PC-9 (cell line): Measurements from ENCODE around the gene C22orf42. TPM values are rescaled to one million over a fixed set of nuclear protein-coding genes. Genes with fewer than 3 reads are reported as not detected.
"Not testable (repeated sequence)": the region's sequence is repeated elsewhere in the genome, so short reads cannot be mapped to it uniquely, and the experiment has no call there.

Source experiments
- BruUV-seq: library from RNA; stranded (reverse); fragments of 400-500 nt; replicated peaks from 2 replicates; lab custom pipeline; 2021; lab: Mats Ljungman, UMichigan
- CTCF ChIA-PET: fragments of 300-600 bp; sonication (Branson Sonifier 250); formaldehyde crosslinking; loops from one replicate; lab custom pipeline; 2022; ENCODE audit warnings: antibody characterized with exemption; lab: Charles Lee
- POLR2A ChIA-PET: fragments of 300-600 bp; sonication (Branson Sonifier 250); formaldehyde crosslinking; loops from one replicate; lab custom pipeline; 2022; ENCODE audit warnings: antibody characterized with exemption; ENCODE audit not compliant: unreplicated experiment; lab: Charles Lee
- DNase-seq, 2 experiments: peaks; one replicate each; pipeline versions ENCODE4 v3.0.0 to v3.0.0-alpha.2; 2015 to 2022; ENCODE audit warnings: mixed read lengths in 1 of 2
- H2AFZ ChIP-seq: fragments of 200-600 bp; sonication (generic); 2 replicates; pipeline ENCODE4 v1.8.1; 2017; ENCODE audit warnings: antibody characterized with exemption
- H3F3A ChIP-seq: fragments of 200-600 bp; sonication (generic); 2 replicates; pipeline ENCODE4 v1.8.1; 2017; ENCODE audit warnings: antibody characterized with exemption, mild to moderate bottlenecking, low read depth; ENCODE audit not compliant: insufficient read depth
- H3K27ac ChIP-seq: fragments of 200-600 bp; sonication (generic); 2 replicates; pipeline ENCODE4 v1.6.1; 2016; ENCODE audit warnings: mixed run types
- H3K27me3 ChIP-seq: fragments of 200-600 bp; sonication (generic); 2 replicates; pipeline ENCODE4 v1.6.1; 2016; ENCODE audit warnings: low read depth, mixed run types; ENCODE audit not compliant: insufficient read depth
- H3K36me3 ChIP-seq: fragments of 200-600 bp; sonication (generic); 2 replicates; pipeline ENCODE4 v1.6.1; 2016; ENCODE audit warnings: low read depth, mixed run types
- H3K4me1 ChIP-seq: fragments of 200-600 bp; sonication (generic); replicated peaks from 2 replicates; pipeline ENCODE4 v1.6.1; 2016; ENCODE audit warnings: mixed run types; ENCODE audit not compliant: insufficient read depth
- H3K4me2 ChIP-seq: fragments of 200-600 bp; sonication (generic); 2 replicates; pipeline ENCODE4 v1.6.1; 2017; ENCODE audit warnings: mixed run types
- H3K4me3 ChIP-seq: fragments of 200-600 bp; sonication (generic); 2 replicates; pipeline ENCODE4 v1.6.1; 2016; ENCODE audit warnings: mixed run types
- H3K79me2 ChIP-seq: fragments of 200-600 bp; sonication (generic); 2 replicates; pipeline ENCODE4 v1.6.1; 2017; ENCODE audit warnings: low read depth, mixed run types
- H3K9me2 ChIP-seq: fragments of 200-600 bp; sonication (generic); 2 replicates; pipeline ENCODE4 v1.8.1; 2017; ENCODE audit warnings: mild to moderate bottlenecking; ENCODE audit not compliant: insufficient read depth
- H3K9me3 ChIP-seq: fragments of 200-600 bp; sonication (generic); 2 replicates; pipeline ENCODE4 v1.8.1; 2016; ENCODE audit warnings: low read depth; ENCODE audit not compliant: insufficient read depth
- H4K20me1 ChIP-seq: fragments of 200-600 bp; sonication (generic); 2 replicates; pipeline ENCODE4 v1.8.1; 2017; ENCODE audit not compliant: insufficient read depth
- CTCF ChIP-seq: fragments of 200-600 bp; sonication (generic); conservative IDR thresholded peaks from 2 replicates; pipeline ENCODE4 v1.6.1; 2017; ENCODE audit warnings: mixed run types, antibody characterized with exemption, mild to moderate bottlenecking, moderate library complexity
- EZH2 ChIP-seq: fragments of 200-600 bp; sonication (generic); IDR thresholded peaks from 2 replicates; pipeline ENCODE4 v1.8.0; 2017; ENCODE audit warnings: antibody characterized with exemption, low read depth
- intact Hi-C: fragments of 100-400 bp; cut with micrococcal nuclease; formaldehyde crosslinking; loops from one replicate; pipeline ENCODE4 v1.10.0; 2022; ENCODE audit not compliant: unreplicated experiment
- total RNA-seq: library from RNA; stranded (reverse); gene quantifications from 2 replicates; pipeline ENCODE4 v1.2.3, GENCODE V29; 2021

The C22orf42 gene
- total RNA-seq, 1 experiment from 2014 or later: not detected

GRCh38 chr22:32136881-32137280 is 22.2 kb downstream of the C22orf42 start:
- H3K79me2 ChIP-seq, H3K36me3 ChIP-seq, H3K4me3 ChIP-seq, BruUV-seq, H3K9me3 ChIP-seq, CTCF ChIA-PET, DNase-seq, H4K20me1 ChIP-seq, H3K27ac ChIP-seq, POLR2A ChIA-PET, H2AFZ ChIP-seq, H3K27me3 ChIP-seq, H3K9me2 ChIP-seq: not testable (repeated sequence)
- Histone ChIP-seq H3F3A (peaks cover 15% of the 10 kb centered on the region; the same call in 1 of the 2 replicates), H3K4me2 (0 out of 2 replicates have a peak overlapping the region, but pooled peaks have one; percentile 29), H3K4me1 (peaks cover 34% of the 10 kb centered on the region)
- intact Hi-C loops: loop anchor here (2.0 kb wide), 1 partner anchor 86 kb away; no protein-coding TSS in a partner anchor

- H3K36me3 ChIP-seq, H3K27me3 ChIP-seq, H4K20me1 ChIP-seq, H3K4me3 ChIP-seq, POLR2A ChIA-PET, H3K79me2 ChIP-seq, H2AFZ ChIP-seq, CTCF ChIA-PET, H3K9me2 ChIP-seq, BruUV-seq, H3K9me3 ChIP-seq, H3K27ac ChIP-seq: not testable (repeated sequence)
- Histone ChIP-seq H3K4me1 (peaks cover 34% of the 10 kb centered on the region), H3K4me2 (peak overlapping the region; percentile 29), H3F3A (peaks cover 15% of the 10 kb centered on the region; the same call in 1 of the 2 replicates)
- peak; percentile 60 to 92 for DNase-seq
- intact Hi-C loops: loop anchor here (2.0 kb wide), 1 partner anchor 85 kb away; no protein-coding TSS in a partner anchor
These were observed 23.1 kb downstream of the C22orf42 start for GRCh38 chr22:32135958-32136357.

- H3K27ac ChIP-seq, H3K4me3 ChIP-seq, CTCF ChIA-PET, BruUV-seq, POLR2A ChIA-PET, intact Hi-C loops, H4K20me1 ChIP-seq, H2AFZ ChIP-seq, H3K4me2 ChIP-seq, DNase-seq, H3K79me2 ChIP-seq, H3K27me3 ChIP-seq, H3K9me2 ChIP-seq, H3K9me3 ChIP-seq, H3K36me3 ChIP-seq: not testable (repeated sequence)
- Histone ChIP-seq H3F3A (peaks cover 15% of the 10 kb centered on the region; the same call in 1 of the 2 replicates), H3K4me1 (peaks cover 34% of the 10 kb centered on the region)
These were observed 24.3 kb downstream of the C22orf42 start for GRCh38 chr22:32134796-32135195.

- Histone ChIP-seq H3K27me3 (0 out of 2 replicates have a peak, but pooled peaks cover 8% of the 10 kb centered on the region), H3K79me2 (no peaks in the 10 kb centered on the region), H3K4me3 (no peak overlapping the region), H3K9me2 (no peaks in the 10 kb centered on the region), H4K20me1 (no peaks in the 10 kb centered on the region), H3F3A (peaks cover 11% of the 10 kb centered on the region; the same call in 1 of the 2 replicates), H3K4me1 (peaks cover 20% of the 10 kb centered on the region), H2AFZ (no peak overlapping the region), H3K9me3 (no peaks in the 10 kb centered on the region), H3K27ac (no peak overlapping the region), H3K36me3 (no peaks in the 10 kb centered on the region), H3K4me2 (no peak overlapping the region)
- ChIA-PET CTCF (no interaction called here), POLR2A (no interaction called here)
- intact Hi-C loops: no loop called here
- BruUV-seq: no TSS peak
- no peak for DNase-seq
- TF ChIP-seq CTCF: no peak
- no peak for TF ChIP-seq EZH2
These were observed 26.3 kb downstream of the C22orf42 start for GRCh38 chr22:32132783-32133182.
